ENCODE data around the gene NSDHL. TPM values are rescaled to one million over a fixed set of nuclear protein-coding genes. Genes with fewer than 3 reads are reported as not detected.
A peak's percentile ranks its signal among the peaks of the same experiment; 100 is the strongest.
"Not testable (repeated sequence)": the region's sequence is repeated elsewhere in the genome, so short reads cannot be mapped to it uniquely, and the experiment has no call there.

The NSDHL gene
- total RNA-seq (8.4 TPM), polyA plus RNA-seq (10 to 100 TPM; 15.8 to 27.4 (median 17.4) TPM)

- Mint-ChIP-seq H3K27ac (peak within 1 kb of the TSS in 2 of 3 donors; percentile 94 to 97), H3K4me3 (peak within 1 kb of the TSS; percentile 92 to 96 (median 94)), H3K4me1 (peaks cover 0 to 39% (median 10%) of the 10 kb centered on the region in 4 donors), H3K27me3 (no peaks in the 10 kb centered on the region), H3K36me3 (no peaks in the 10 kb centered on the region), H3K9me3 (peaks cover 0 to 2% (median 0%) of the 10 kb centered on the region in 7 donors)
- DNase-seq = peak; percentile 90 to 96 (median 94)
- Histone ChIP-seq H3K4me3 (ENCODE audit: low read depth, low read length) (peak within 1 kb of the TSS; percentile 78), H3K9me3 (ENCODE audit: control insufficient read depth in 2 of 2, low read length in 2 of 2) (no peaks in the 10 kb centered on the region), H3K4me1 (ENCODE audit: control insufficient read depth, insufficient read depth, low read length, poor library complexity, severe bottlenecking) (peaks cover 19% of the 10 kb centered on the region), H3K36me3 (ENCODE audit: control insufficient read depth, insufficient read depth, low read length) (no peaks in the 10 kb centered on the region), H3K27ac (ENCODE audit: insufficient read depth, low read length, poor library complexity, severe bottlenecking) (peak within 1 kb of the TSS; percentile 66), H3K27me3 (ENCODE audit: control insufficient read depth, insufficient read depth, low read length) (no peaks in the 10 kb centered on the region)
- ATAC-seq (ENCODE audit: low read depth in 2 of 2) = peak; percentile 97 to 98
Observed at GRCh38 chrX:152830312-152831305, at the start of gene NSDHL, which contains the start of gene CETN2. Gene NSDHL, plus strand, starts transcription at chrX:152831063. Its CDS starts 15,262 bp downstream, at chrX:152846325. Gene CETN2, minus strand, starts transcription at chrX:152830757. Its CDS starts 47 bp downstream, at chrX:152830710.

GRCh38 chrX:152787062-152787461 is 43.8 kb upstream of the NSDHL start:
- not testable (repeated sequence) for H3K27me3 ChIP-seq (ENCODE audit: control insufficient read depth, insufficient read depth, low read length); H3K27ac Mint-ChIP-seq; H3K27me3 Mint-ChIP-seq; H3K4me1 Mint-ChIP-seq; H3K27ac ChIP-seq (ENCODE audit: insufficient read depth, low read length, poor library complexity, severe bottlenecking); H3K9me3 ChIP-seq (ENCODE audit: control insufficient read depth in 2 of 2, low read length in 2 of 2); H3K9me3 Mint-ChIP-seq; H3K36me3 Mint-ChIP-seq; ATAC-seq (ENCODE audit: low read depth in 2 of 2); H3K36me3 ChIP-seq (ENCODE audit: control insufficient read depth, insufficient read depth, low read length); H3K4me3 Mint-ChIP-seq; DNase-seq; H3K4me3 ChIP-seq (ENCODE audit: low read depth, low read length); H3K4me1 ChIP-seq (ENCODE audit: control insufficient read depth, insufficient read depth, low read length, poor library complexity, severe bottlenecking)

GRCh38 chrX:152798945-152799344 is 31.9 kb upstream of the NSDHL start:
- no peak for ATAC-seq (ENCODE audit: low read depth in 2 of 2)
- H3K36me3 Mint-ChIP-seq = no peaks in the 10 kb centered on the region
- no peaks in the 10 kb centered on the region for H3K4me1 Mint-ChIP-seq
- H3K9me3 Mint-ChIP-seq = no peaks in the 10 kb centered on the region
- Histone ChIP-seq H3K4me1 (ENCODE audit: control insufficient read depth, insufficient read depth, low read length, poor library complexity, severe bottlenecking) (no peaks in the 10 kb centered on the region), H3K4me3 (ENCODE audit: low read depth, low read length) (no peak overlapping the region), H3K27me3 (ENCODE audit: control insufficient read depth, insufficient read depth, low read length) (no peaks in the 10 kb centered on the region), H3K9me3 (ENCODE audit: control insufficient read depth in 2 of 2, low read length in 2 of 2) (no peaks in the 10 kb centered on the region), H3K36me3 (ENCODE audit: control insufficient read depth, insufficient read depth, low read length) (no peaks in the 10 kb centered on the region), H3K27ac (ENCODE audit: insufficient read depth, low read length, poor library complexity, severe bottlenecking) (no peak overlapping the region)
- no peak overlapping the region for H3K4me3 Mint-ChIP-seq
- peaks cover 11% of the 10 kb centered on the region for H3K27me3 Mint-ChIP-seq
- DNase-seq = no peak
- no peak overlapping the region for H3K27ac Mint-ChIP-seq

DNA sequence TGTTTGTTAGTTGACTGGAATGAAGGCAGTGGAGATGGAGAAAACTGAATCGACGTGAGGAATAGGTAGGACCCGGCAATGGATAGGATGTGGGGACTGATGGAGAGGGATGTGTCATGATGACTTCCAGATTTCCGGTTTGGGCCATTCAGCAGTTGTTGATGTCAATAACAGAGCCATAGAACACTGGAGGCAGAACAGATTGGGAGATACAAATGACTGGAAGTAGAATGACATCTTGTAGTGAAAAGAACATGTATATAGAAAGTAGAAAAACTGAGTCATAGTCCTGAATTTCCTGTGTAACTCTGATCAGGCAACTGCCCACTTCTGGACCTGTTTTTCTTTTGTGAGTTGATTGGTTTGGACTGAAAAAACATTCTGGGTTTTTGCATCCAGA is 24.8 kb upstream of the NSDHL start:
- Histone ChIP-seq H3K27me3 (ENCODE audit: control insufficient read depth, insufficient read depth, low read length) (no peaks in the 10 kb centered on the region), H3K4me1 (ENCODE audit: control insufficient read depth, insufficient read depth, low read length, poor library complexity, severe bottlenecking) (no peaks in the 10 kb centered on the region), H3K36me3 (ENCODE audit: control insufficient read depth, insufficient read depth, low read length) (no peaks in the 10 kb centered on the region), H3K9me3 (ENCODE audit: control insufficient read depth in 2 of 2, low read length in 2 of 2) (no peaks in the 10 kb centered on the region), H3K4me3 (ENCODE audit: low read depth, low read length) (no peak overlapping the region), H3K27ac (ENCODE audit: insufficient read depth, low read length, poor library complexity, severe bottlenecking) (no peak overlapping the region)
- Mint-ChIP-seq H3K9me3 (no peaks in the 10 kb centered on the region), H3K36me3 (no peaks in the 10 kb centered on the region), H3K4me1 (no peaks in the 10 kb centered on the region), H3K27me3 (peaks cover 5% of the 10 kb centered on the region), H3K4me3 (no peak overlapping the region), H3K27ac (no peak overlapping the region)
- ATAC-seq (ENCODE audit: low read depth in 2 of 2) (no peak), DNase-seq (no peak)

GRCh38 chrX:152810403-152810802 is 20.5 kb upstream of the NSDHL start:
- peaks cover 5% of the 10 kb centered on the region for H3K27me3 Mint-ChIP-seq
- DNase-seq = no peak
- ATAC-seq (ENCODE audit: low read depth in 2 of 2) = no peak
- Histone ChIP-seq H3K9me3 (ENCODE audit: control insufficient read depth in 2 of 2, low read length in 2 of 2) (no peaks in the 10 kb centered on the region), H3K36me3 (ENCODE audit: control insufficient read depth, insufficient read depth, low read length) (no peaks in the 10 kb centered on the region), H3K27ac (ENCODE audit: insufficient read depth, low read length, poor library complexity, severe bottlenecking) (no peak overlapping the region), H3K27me3 (ENCODE audit: control insufficient read depth, insufficient read depth, low read length) (no peaks in the 10 kb centered on the region), H3K4me1 (ENCODE audit: control insufficient read depth, insufficient read depth, low read length, poor library complexity, severe bottlenecking) (no peaks in the 10 kb centered on the region), H3K4me3 (ENCODE audit: low read depth, low read length) (no peak overlapping the region)
- no peaks in the 10 kb centered on the region for H3K9me3 Mint-ChIP-seq
- no peaks in the 10 kb centered on the region for H3K36me3 Mint-ChIP-seq
- no peak overlapping the region for H3K4me3 Mint-ChIP-seq
- H3K27ac Mint-ChIP-seq = no peak overlapping the region
- peaks cover 0 to 2% (median 0%) of the 10 kb centered on the region in 4 donors for H3K4me1 Mint-ChIP-seq

GRCh38 chrX:152813206-152813605 is 17.7 kb upstream of the NSDHL start:
- Mint-ChIP-seq H3K4me3 (no peak overlapping the region), H3K27ac (no peak overlapping the region), H3K36me3 (no peaks in the 10 kb centered on the region), H3K4me1 (peaks cover 0 to 2% (median 0%) of the 10 kb centered on the region in 4 donors), H3K9me3 (no peaks in the 10 kb centered on the region), H3K27me3 (peaks cover 5% of the 10 kb centered on the region)
- H3K27me3 ChIP-seq (ENCODE audit: control insufficient read depth, insufficient read depth, low read length) = no peaks in the 10 kb centered on the region
- H3K36me3 ChIP-seq (ENCODE audit: control insufficient read depth, insufficient read depth, low read length) = no peaks in the 10 kb centered on the region
- no peak overlapping the region for H3K4me3 ChIP-seq (ENCODE audit: low read depth, low read length)
- no peak for DNase-seq
- H3K9me3 ChIP-seq (ENCODE audit: control insufficient read depth in 2 of 2, low read length in 2 of 2) = no peaks in the 10 kb centered on the region
- ATAC-seq (ENCODE audit: low read depth in 2 of 2) = no peak
- H3K27ac ChIP-seq (ENCODE audit: insufficient read depth, low read length, poor library complexity, severe bottlenecking) = no peak overlapping the region
- H3K4me1 ChIP-seq (ENCODE audit: control insufficient read depth, insufficient read depth, low read length, poor library complexity, severe bottlenecking) = no peaks in the 10 kb centered on the region

GRCh38 chrX:152814048-152814447 is 16.8 kb upstream of the NSDHL start:
- H3K36me3 ChIP-seq (ENCODE audit: control insufficient read depth, insufficient read depth, low read length) = no peaks in the 10 kb centered on the region
- H3K27ac ChIP-seq (ENCODE audit: insufficient read depth, low read length, poor library complexity, severe bottlenecking) = no peak overlapping the region
- Mint-ChIP-seq H3K4me1 (peaks cover 0 to 2% (median 0%) of the 10 kb centered on the region in 4 donors), H3K27me3 (peaks cover 5% of the 10 kb centered on the region), H3K27ac (no peak overlapping the region), H3K4me3 (no peak overlapping the region), H3K36me3 (no peaks in the 10 kb centered on the region), H3K9me3 (peaks cover 0 to 2% (median 0%) of the 10 kb centered on the region in 7 donors)
- DNase-seq (no peak), ATAC-seq (ENCODE audit: low read depth in 2 of 2) (no peak)
- H3K27me3 ChIP-seq (ENCODE audit: control insufficient read depth, insufficient read depth, low read length) = no peaks in the 10 kb centered on the region
- no peak overlapping the region for H3K4me3 ChIP-seq (ENCODE audit: low read depth, low read length)
- no peaks in the 10 kb centered on the region for H3K4me1 ChIP-seq (ENCODE audit: control insufficient read depth, insufficient read depth, low read length, poor library complexity, severe bottlenecking)
- H3K9me3 ChIP-seq (ENCODE audit: control insufficient read depth in 2 of 2, low read length in 2 of 2) = no peaks in the 10 kb centered on the region
